ENCODE measurements around the gene TSC22D2.

DNA sequence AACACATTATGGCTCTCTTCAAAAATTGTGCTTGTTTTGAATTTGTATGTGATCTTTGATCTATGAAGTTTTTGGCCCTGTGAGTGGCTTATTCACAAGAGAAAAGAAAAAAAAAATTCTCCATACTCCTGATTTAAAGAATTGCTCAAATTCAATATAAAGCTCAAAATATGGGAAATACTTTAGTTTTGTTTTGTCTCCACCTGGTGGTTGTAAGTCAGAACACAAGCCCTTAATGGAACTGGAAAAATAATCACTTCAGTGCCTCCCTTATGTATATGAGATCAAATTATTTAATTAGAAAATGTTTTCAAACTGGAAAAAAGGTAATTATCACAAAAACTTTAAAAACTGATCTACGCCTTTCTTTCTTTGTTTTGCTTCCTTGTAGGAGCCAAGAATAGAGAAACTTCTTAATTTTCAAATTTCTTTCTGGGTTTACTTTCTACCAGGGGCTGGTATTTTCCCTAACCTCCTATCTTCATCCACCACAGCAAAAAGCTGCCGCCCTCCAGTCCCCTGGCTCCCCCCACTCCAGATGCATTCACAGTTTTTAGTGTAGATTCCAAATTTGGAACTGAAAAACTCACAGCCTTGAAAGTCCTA is 87.6 kb downstream of the TSC22D2 start:
- TF ChIP-seq NFIC (IDR thresholded peaks at IDR 0.05) (no peak), RAD21 (IDR thresholded peaks at IDR 0.05; ENCODE audit: low read depth) (peak; percentile 86), EP300 (IDR thresholded peaks at IDR 0.05; ENCODE audit: borderline replicate concordance) (no peak), YY1 (IDR thresholded peaks at IDR 0.05; ENCODE audit: low read depth) (no peak), EGR1 (IDR thresholded peaks at IDR 0.05) (no peak), TCF12 (IDR thresholded peaks at IDR 0.05; ENCODE audit: low read depth) (no peak), CEBPB (IDR thresholded peaks at IDR 0.05) (no peak), CREB1 (IDR thresholded peaks at IDR 0.05; ENCODE audit: low read depth) (no peak), TEAD4 (IDR thresholded peaks at IDR 0.05) (no peak)
- TF ChIP-seq, protein P1, sequence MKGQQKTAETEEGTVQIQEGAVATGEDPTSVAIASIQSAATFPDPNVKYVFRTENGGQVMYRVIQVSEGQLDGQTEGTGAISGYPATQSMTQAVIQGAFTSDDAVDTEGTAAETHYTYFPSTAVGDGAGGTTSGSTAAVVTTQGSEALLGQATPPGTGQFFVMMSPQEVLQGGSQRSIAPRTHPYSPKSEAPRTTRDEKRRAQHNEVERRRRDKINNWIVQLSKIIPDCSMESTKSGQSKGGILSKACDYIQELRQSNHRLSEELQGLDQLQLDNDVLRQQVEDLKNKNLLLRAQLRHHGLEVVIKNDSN (IDR thresholded peaks at IDR 0.05) = no peak
- TF ChIP-seq, protein P2, sequence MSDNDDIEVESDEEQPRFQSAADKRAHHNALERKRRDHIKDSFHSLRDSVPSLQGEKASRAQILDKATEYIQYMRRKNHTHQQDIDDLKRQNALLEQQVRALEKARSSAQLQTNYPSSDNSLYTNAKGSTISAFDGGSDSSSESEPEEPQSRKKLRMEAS (IDR thresholded peaks at IDR 0.05) = no peak
- TF ChIP-seq, protein P3, sequence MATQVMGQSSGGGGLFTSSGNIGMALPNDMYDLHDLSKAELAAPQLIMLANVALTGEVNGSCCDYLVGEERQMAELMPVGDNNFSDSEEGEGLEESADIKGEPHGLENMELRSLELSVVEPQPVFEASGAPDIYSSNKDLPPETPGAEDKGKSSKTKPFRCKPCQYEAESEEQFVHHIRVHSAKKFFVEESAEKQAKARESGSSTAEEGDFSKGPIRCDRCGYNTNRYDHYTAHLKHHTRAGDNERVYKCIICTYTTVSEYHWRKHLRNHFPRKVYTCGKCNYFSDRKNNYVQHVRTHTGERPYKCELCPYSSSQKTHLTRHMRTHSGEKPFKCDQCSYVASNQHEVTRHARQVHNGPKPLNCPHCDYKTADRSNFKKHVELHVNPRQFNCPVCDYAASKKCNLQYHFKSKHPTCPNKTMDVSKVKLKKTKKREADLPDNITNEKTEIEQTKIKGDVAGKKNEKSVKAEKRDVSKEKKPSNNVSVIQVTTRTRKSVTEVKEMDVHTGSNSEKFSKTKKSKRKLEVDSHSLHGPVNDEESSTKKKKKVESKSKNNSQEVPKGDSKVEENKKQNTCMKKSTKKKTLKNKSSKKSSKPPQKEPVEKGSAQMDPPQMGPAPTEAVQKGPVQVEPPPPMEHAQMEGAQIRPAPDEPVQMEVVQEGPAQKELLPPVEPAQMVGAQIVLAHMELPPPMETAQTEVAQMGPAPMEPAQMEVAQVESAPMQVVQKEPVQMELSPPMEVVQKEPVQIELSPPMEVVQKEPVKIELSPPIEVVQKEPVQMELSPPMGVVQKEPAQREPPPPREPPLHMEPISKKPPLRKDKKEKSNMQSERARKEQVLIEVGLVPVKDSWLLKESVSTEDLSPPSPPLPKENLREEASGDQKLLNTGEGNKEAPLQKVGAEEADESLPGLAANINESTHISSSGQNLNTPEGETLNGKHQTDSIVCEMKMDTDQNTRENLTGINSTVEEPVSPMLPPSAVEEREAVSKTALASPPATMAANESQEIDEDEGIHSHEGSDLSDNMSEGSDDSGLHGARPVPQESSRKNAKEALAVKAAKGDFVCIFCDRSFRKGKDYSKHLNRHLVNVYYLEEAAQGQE (IDR thresholded peaks at IDR 0.05; ENCODE audit: low read depth) = no peak
